Gastroesophageal sphincter (tissue), 2 donors: ENCODE data around the gene VSIG10L.
A peak's percentile ranks its signal among the peaks of the same experiment; 100 is the strongest.

Experiments
- EP300 ChIP-seq: sonication (generic); formaldehyde crosslinking; IDR thresholded peaks from one replicate; pipeline ENCODE4 v1.6.1; 2017; ENCODE audit warnings: antibody characterized with exemption, mild to moderate bottlenecking
- POLR2A ChIP-seq, 2 donors: fragments of 450-650 bp; IDR thresholded peaks; one replicate each; pipeline ENCODE4 v1.6.1; 2017; ENCODE audit warnings: antibody characterized with exemption in 2 of 2, mild to moderate bottlenecking in 2 of 2, moderate library complexity in 1 of 2

- TF ChIP-seq POLR2A (IDR thresholded peaks at IDR 0.05) (peak; percentile 69 to 89), EP300 (no peak)
Observed at GRCh38 chr19:51339687-51340656, 2.0 kb downstream of the VSIG10L start.
